NCI-H2227 (cell line): ENCODE results near the gene TSPEAR.
"Not testable (repeated sequence)": the region's sequence is repeated elsewhere in the genome, so short reads cannot be mapped to it uniquely, and the experiment has no call there.

ENCODE experiments used
- DNase-seq: peaks from one replicate; lab custom pipeline; 2025; ENCODE audit not compliant: unreplicated experiment; lab: John Stamatoyannopoulos, UW

The TSPEAR gene

DNA sequence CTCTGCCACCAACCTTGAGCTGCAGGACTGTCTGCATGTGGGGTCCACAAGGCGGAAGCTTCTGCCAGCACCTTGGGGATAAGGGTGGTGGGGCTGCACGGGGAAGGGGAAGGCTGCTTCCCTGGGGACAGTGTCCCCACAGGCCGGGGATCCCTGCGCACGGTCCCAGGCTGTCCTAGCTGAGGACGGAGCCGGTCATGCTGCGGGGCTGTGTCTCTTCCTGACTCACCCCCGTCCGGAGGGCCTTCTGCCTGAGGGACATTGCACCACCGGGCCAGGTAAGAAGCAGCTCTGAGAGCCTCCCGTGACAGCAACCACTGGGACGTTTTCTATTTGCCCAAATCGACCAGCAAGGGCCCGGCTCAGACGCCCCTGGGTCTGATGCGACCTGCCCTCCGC is 201.3 kb downstream of the TSPEAR start:
- DNase-seq, result no peak

- DNase-seq, result no peak
Observed at GRCh38 chr21:44509539-44509938, 201.8 kb downstream of the TSPEAR start.

DNA sequence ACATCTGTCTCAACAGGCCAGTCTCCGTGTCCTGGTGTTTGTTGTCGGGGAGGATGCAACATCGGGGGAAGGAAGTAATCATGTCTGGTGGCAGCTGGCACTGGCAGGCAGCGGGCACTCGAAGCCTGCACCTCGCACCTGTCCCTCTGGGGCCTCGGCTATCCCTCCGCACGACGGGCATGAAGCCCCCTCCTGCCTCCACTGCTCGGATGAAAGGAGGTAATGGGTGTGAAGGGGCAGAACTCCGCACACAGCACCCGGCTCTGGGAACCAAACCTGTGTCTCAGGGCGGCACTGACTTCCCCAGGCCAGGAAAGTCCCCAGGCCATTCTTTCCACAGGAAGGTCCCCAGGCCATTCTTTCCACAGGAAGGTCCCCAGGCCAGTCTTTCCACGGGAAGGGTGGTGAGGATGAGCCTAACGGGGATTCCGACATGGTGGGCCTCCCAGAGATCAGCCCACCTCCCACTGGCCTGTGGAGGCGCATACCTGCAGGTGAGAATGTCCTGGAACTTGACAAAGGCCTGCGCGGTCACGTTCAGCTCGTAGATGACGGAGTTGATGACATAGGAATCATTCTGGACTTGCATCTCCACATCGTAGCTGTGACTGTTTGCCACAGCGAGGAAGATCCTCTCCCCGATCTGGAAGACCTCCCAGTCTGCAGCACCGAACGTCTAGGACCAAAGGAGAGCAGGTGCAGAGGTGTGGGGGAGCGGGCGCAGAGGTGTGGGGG is 202.5 kb downstream of the TSPEAR start:
- no peak for DNase-seq

DNA sequence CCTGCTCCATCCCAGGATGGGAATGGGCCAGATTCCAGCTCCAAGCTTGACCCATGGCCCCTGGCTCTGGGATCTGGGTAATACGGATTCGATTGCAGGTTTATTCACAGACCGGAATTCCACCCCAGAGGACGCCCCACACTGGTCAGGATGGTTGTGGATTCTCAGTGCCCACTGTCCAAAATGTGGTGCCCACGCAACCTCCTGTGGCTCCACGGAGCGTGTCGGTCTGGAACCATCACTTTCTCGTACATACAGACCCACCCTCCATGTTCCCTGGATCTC is 203.0 kb downstream of the TSPEAR start:
- DNase-seq, result no peak

GRCh38 chr21:44507673-44508425 is 203.5 kb downstream of the TSPEAR start:
- no peak for DNase-seq

DNA sequence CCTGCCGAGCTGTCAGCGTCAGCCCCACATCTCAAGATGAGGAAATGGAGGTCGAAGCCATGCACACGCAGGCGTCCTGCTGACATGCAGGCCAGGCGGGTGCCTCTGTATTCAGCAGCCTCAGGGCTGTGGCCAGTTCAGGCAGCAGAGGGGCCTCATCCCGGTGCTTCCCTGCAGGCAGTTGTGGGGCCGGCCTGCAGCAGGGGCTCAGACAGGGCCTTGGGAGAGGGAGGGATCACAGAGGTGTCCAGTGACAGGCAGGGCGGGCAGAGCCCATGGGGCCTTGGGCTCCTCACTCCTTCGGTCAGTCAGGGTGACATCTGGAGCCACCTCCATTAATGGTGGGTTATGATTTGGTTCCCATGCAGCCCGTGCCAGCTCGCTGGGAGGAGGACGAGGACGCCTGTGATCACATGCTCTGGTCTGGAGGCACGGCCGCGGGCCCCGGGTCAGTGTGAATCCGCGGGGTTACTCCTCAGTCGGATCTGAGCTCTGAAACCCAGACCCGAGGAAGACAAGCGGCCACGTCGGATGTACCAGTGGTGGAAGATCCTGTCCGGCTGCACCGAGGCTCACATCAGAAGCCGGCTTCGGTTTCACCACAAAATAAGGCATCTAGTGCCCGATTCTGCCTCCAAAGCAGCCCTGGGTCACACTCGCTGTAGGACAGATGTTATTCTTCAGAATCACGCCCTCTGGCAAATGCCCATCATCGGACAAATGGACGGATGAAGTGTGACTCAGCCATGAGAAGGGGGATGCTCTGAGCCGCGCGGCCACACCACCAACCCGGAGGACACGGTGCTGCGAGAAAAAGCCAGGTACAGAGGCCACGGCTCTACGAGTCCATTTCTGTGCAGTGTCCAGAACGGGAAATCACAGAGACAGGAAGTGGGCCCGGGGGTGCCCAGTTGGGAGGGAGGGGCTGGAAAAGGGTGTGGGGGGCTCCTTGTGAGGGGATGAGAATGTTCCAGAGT is 204.8 kb downstream of the TSPEAR start:
- DNase-seq, result no peak

DNA sequence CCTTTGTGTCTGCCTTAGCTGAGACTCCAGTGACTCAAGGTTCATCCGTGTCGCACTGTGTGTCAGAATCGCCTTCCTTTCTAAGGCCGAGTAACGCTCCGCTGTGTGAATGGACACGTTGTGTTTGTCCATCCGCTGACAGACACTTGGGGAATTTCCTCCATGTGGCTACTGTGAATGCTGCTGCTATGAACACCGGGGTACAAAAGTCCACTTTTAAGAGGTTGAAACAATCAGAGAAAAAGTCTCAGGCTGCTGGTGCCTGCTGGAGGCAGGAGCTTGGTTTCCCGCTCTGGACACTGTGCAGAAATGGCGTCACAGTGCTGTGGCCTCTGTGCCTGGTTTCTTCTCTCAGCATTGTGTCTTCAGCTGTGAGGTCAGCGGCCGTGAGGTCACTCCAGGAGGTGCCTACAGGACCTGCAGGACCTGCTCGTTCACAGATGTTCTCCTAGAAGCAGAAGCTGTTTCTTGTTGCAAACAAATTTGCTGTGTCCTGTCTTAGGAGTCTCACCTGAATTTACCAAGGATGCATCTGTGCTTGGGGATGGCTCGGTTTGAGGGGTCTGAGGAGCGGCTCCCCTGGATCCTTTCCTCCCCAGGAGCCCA is 205.6 kb downstream of the TSPEAR start:
- DNase-seq, result no peak

- no peak for DNase-seq
Observed at GRCh38 chr21:44503901-44504399, 207.4 kb downstream of the TSPEAR start.

DNA sequence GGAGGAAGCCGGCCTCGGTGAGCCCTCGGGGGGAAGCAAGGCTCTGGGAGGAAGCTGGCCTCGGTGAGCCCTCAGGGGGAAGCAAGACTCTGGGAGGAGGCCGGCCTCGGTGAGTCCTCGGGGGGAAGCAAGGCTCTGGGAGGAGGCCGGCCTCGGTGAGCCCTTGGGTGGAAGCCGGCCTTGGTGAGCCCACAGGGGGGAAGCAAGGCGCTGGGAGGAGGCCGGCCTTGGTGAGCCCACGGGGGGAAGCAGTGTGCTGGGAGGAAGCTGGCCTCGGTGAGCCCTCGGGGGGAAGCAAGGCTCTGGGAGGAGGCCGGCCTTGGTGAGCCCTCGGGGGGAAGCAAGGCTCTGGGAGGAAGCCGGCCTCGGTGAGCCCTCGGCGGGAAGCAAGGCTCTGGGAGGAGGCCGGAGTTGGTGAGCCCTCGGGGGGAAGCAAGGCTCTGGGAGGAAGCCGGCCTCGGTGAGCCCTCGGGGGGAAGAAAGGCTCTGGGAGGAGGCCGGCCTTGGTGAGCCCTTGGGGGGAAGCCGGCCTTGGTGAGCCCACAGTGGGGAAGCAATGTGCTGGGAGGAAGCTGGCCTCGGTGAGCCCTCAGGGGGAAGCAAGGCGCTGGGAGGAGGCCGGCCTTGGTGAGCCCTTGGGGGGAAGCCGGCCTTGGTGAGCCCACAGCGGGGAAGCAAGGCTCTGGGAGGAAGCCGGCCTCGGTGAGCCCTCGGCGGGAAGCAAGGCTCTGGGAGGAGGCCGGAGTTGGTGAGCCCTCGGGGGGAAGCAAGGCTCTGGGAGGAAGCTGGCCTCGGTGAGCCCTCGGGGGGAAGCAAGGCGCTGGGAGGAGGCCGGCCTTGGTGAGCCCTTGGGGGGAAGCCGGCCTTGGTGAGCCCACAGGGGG is 208.1 kb downstream of the TSPEAR start:
- not testable (repeated sequence) for DNase-seq

DNA sequence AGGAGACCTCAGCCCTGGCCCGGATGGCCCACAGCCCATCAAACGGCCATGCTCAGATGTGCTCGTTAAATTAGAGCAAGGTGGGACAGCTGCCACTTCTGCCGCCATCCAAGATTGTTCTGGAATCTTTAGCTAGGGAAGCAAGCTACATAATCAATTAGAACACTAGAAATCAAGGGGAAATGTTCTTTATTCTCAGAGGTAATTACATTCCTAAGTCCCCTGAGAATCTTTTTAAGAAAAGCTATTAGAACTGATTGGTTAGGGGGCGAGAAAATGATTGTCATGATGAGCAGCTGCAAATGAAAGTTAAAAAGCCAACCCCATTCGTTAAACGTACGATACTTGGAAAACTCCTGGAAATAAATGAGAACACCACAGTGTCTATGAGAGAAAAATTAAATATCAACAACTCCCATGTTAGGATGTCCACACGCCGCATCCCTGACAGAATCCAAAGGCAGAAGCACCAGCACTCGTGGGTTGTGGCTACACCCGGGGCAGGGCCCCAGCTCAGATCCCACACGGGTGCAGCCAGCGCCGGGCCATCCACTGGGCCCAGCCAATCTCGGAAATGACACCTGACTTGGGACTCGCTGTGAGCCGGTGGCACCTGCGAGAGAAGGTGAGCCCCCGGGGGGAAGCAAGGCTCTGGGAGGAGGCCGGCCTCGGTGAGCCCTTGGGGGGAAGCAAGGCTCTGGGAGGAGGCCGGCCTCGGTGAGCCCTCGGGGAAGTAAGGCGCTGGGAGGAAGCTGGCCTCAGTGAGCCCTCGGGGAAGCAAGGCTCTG is 209.0 kb downstream of the TSPEAR start:
- DNase-seq, result no peak

GRCh38 chr21:44500111-44500510 is 211.3 kb downstream of the TSPEAR start:
- DNase-seq, result no peak

DNA sequence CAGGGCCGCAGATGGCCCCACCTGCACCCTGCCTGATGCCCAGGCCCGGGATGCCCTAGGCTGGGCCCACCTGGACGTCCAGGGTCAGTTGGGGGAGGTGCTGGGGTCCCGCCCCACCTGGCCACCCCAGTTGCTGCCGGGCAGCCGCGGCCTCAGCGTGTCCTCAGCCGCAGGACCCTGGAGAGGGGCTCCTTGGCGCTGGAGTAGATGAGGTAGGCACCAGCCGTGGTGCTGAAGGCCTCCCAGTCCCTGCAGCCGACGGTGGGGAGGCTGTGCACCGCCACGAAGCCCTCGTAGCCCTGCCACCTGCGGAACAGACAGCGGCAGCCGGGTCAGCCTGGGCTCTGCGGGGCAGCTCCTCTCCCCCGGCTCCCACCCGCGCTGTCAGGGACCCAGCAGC is 211.7 kb downstream of the TSPEAR start:
- DNase-seq, result no peak

GRCh38 chr21:44499211-44499560 is 212.2 kb downstream of the TSPEAR start:
- DNase-seq, result no peak

DNA sequence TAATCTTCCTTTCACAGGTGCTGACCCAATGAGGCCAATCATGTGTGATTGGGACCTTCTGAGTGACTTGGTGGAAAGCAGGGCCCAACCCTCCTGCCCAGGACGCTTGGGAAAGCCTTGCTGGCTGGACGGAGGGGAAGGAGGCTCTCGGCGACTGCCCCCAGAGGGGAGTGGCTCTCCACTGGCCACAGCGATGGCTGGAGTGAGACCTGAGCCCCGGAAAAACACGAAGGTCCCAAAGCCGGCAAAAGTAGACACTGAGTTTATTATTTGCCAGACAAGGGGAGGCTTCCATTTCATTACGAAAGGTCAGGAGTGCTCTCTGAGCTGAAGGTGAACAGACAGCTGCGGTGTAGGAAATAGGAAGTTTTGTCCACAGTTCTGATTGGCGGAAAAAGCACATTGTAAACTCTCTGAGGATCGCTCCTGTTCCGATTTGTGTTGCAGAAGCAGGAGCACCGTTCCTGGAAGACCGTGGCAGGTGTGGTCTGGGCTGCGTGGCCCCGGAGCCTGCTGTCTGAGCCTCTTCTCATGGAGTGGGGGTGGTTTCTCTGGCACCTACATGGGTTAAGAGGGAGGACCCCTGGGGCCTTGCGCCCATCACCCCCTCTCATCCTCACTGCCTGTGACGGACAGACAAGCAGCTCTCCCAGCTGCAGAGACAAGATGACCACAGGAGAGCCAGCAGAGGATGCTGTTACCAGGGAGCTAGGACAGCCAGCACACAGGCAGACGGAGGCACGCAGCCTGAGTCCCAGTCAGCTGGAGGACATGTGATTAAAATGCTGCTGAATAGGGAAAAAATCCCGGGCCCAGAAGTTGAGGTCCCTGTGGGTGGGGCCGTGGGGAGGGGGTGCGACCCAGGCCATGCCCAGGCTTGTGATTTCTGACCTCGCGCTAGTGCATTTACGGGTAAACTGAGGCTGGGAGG is 212.8 kb downstream of the TSPEAR start:
- no peak for DNase-seq

DNA sequence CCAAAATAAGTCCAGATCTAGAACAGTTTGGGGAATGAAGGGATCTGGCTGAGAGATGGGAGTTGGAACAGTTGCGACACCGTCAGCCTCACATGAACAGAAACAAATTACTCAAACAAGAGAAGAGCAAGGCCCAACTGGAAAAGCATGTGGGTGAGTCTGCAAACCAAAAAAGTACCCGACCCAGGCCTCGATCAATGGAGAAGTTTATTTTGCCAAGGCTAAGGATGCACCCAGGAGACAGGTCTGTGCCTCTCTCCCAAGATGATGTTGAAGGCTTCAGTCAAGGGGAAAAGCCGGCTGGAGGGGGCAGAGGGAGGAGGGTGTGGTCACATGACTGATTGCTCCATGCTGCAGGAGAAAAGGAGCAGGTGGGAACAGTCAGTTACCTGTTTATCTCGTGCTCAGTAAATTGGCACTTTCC is 213.7 kb downstream of the TSPEAR start:
- peak; percentile 37 for DNase-seq

GRCh38 chr21:44496564-44497550 is 214.5 kb downstream of the TSPEAR start:
- no peak for DNase-seq
